Stomach (tissue), 4 donors: ENCODE measurements around the gene ACVR1C.

Source experiments
- POLR2A ChIP-seq, 4 donors: fragments of 450-650 bp; IDR thresholded peaks; one replicate each; pipeline ENCODE4 v1.6.1; 2016; ENCODE audit warnings: antibody characterized with exemption in 4 of 4, control low read depth in 2 of 4, mild to moderate bottlenecking in 1 of 4, moderate library complexity in 1 of 4
- POLR2AphosphoS5 ChIP-seq, 3 donors: sonication (generic); formaldehyde crosslinking; IDR thresholded peaks; one replicate each; pipeline ENCODE4 v1.6.1; 2016; ENCODE audit warnings: antibody characterized with exemption in 3 of 3
- TF ChIP-seq, protein P1 (sequence below), 7 experiments: fragments of 450-650 bp in 4 of 7; fragments of 200-600 bp in 3 of 7; sonication (generic) in 3 of 7; IDR thresholded peaks; one replicate each; pipeline ENCODE4 v1.5.1; 2016 to 2019; ENCODE audit warnings: antibody characterized with exemption in 7 of 7, control low read depth in 2 of 7, mild to moderate bottlenecking in 1 of 7

DNA sequence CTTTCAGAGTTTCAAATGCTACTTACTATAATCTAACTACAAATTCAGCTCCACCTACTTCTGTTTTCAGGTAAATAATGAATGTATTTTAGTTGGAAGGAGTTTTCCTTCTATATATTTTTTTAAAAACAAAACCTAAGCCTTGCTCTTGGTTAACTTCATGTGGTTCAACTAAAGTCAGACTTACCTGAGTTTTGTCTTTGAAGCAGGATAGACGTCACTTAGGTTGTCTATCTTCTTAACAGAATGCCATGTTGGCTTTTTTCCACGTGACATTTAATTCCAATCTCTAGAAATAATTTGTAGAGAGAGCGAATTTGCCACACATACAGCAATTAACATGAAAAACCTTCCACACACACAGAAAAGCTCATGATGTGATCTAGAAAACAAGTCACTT, 140.9 kb downstream of the ACVR1C start:
- TF ChIP-seq, protein P1, sequence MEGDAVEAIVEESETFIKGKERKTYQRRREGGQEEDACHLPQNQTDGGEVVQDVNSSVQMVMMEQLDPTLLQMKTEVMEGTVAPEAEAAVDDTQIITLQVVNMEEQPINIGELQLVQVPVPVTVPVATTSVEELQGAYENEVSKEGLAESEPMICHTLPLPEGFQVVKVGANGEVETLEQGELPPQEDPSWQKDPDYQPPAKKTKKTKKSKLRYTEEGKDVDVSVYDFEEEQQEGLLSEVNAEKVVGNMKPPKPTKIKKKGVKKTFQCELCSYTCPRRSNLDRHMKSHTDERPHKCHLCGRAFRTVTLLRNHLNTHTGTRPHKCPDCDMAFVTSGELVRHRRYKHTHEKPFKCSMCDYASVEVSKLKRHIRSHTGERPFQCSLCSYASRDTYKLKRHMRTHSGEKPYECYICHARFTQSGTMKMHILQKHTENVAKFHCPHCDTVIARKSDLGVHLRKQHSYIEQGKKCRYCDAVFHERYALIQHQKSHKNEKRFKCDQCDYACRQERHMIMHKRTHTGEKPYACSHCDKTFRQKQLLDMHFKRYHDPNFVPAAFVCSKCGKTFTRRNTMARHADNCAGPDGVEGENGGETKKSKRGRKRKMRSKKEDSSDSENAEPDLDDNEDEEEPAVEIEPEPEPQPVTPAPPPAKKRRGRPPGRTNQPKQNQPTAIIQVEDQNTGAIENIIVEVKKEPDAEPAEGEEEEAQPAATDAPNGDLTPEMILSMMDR (IDR thresholded peaks at IDR 0.05): no peak
- TF ChIP-seq POLR2AphosphoS5 (IDR thresholded peaks at IDR 0.05): no peak
- TF ChIP-seq POLR2A (IDR thresholded peaks at IDR 0.05): no peak
